Thymus (tissue), 11 donors: ENCODE results near the gene IFIT2. TPM values are rescaled to one million over a fixed set of nuclear protein-coding genes. Genes with fewer than 3 reads are reported as not detected.

Experiments
- DNase-seq, 9 donors: peaks; one replicate each; pipeline ENCODE4 v3.0.0-alpha.2; 2013; ENCODE audit warnings: low spot score in 9 of 9, low read depth in 6 of 9, missing footprints in 1 of 9
- H3K27ac ChIP-seq, 2 donors: one replicate each; pipeline ENCODE4 v1.5.1; 2013; ENCODE audit warnings: control low read depth in 1 of 2, low read depth in 1 of 2, low read length in 1 of 2, mild to moderate bottlenecking in 1 of 2, moderate library complexity in 1 of 2
- H3K27me3 ChIP-seq, 2 donors: one replicate each; pipeline ENCODE4 v1.5.1; 2013; ENCODE audit warnings: low read length in 1 of 2; ENCODE audit not compliant: control insufficient read depth in 2 of 2, insufficient read depth in 1 of 2
- H3K36me3 ChIP-seq, 2 donors: one replicate each; pipeline ENCODE4 v1.5.1; 2013; ENCODE audit warnings: low read length in 1 of 2, mild to moderate bottlenecking in 1 of 2, moderate library complexity in 1 of 2; ENCODE audit not compliant: control insufficient read depth in 2 of 2, insufficient read depth in 2 of 2
- H3K4me1 ChIP-seq, 2 donors: one replicate each; pipeline ENCODE4 v1.5.1; 2013; ENCODE audit warnings: low read length in 2 of 2; ENCODE audit not compliant: control insufficient read depth in 2 of 2, insufficient read depth in 2 of 2
- H3K4me3 ChIP-seq, 2 donors: one replicate each; pipeline ENCODE4 v1.5.1; 2013; ENCODE audit warnings: low read length in 2 of 2, control low read depth in 1 of 2, mild to moderate bottlenecking in 1 of 2
- H3K9me3 ChIP-seq, 2 donors: one replicate each; pipeline ENCODE4 v1.5.1; 2013; ENCODE audit warnings: low read length in 1 of 2, mild to moderate bottlenecking in 1 of 2; ENCODE audit not compliant: control insufficient read depth in 2 of 2, insufficient read depth in 1 of 2
- WGBS: extraction: QIAGEN DNeasy Blood & Tissue Kit; methylation state at CpG from one replicate; pipeline ENCODE4 v1.1.7; 2013; 5-methylcytosine and 5-hydroxymethylcytosine counted together
- polyA plus RNA-seq: library from polyadenylated mRNA; stranded (reverse); fragments of 200-250 nt; gene quantifications from one replicate; pipeline ENCODE4 v1.2.3, GENCODE V29; 2013
- total RNA-seq: library from RNA; stranded (reverse); fragments of 120-200 nt; gene quantifications from one replicate; pipeline ENCODE4 v1.2.4, GENCODE V29; 2013
- donor health status: healthy.

The IFIT2 gene
- total and polyA plus RNA-seq, 2 donors = 8.7 to 16.0 TPM

GRCh38 chr10:89262086-89263051, 39.5 kb upstream of the IFIT2 start:
- H3K36me3 ChIP-seq = no peaks in the 10 kb centered on the region
- peaks cover 0 to 15% of the 10 kb centered on the region in 2 donors for H3K9me3 ChIP-seq
- no peaks in the 10 kb centered on the region for H3K27me3 ChIP-seq
- H3K4me1 ChIP-seq = peaks cover 0 to 4% of the 10 kb centered on the region in 2 donors
- no peak overlapping the region for H3K27ac ChIP-seq
- H3K4me3 ChIP-seq = no peak overlapping the region
- DNase-seq = no peak
- 97% methylated on average over 5 of the region's 5 CpGs for WGBS

GRCh38 chr10:89263091-89263490, 38.8 kb upstream of the IFIT2 start:
- Histone ChIP-seq H3K27ac (no peak overlapping the region), H3K27me3 (no peaks in the 10 kb centered on the region), H3K36me3 (no peaks in the 10 kb centered on the region), H3K4me3 (no peak overlapping the region), H3K9me3 (peaks cover 0 to 15% of the 10 kb centered on the region in 2 donors), H3K4me1 (peaks cover 0 to 4% of the 10 kb centered on the region in 2 donors)
- DNase-seq = no peak
- WGBS = 98% methylated on average over 1 of the region's 1 CpG

GRCh38 chr10:89263531-89263930, 38.3 kb upstream of the IFIT2 start:
- Histone ChIP-seq H3K9me3 (peaks cover 0 to 15% of the 10 kb centered on the region in 2 donors), H3K36me3 (no peaks in the 10 kb centered on the region), H3K27ac (no peak overlapping the region), H3K4me3 (no peak overlapping the region), H3K27me3 (no peaks in the 10 kb centered on the region), H3K4me1 (peaks cover 0 to 4% of the 10 kb centered on the region in 2 donors)
- no peak for DNase-seq
- 100% methylated on average over 1 of the region's 1 CpG for WGBS

DNA sequence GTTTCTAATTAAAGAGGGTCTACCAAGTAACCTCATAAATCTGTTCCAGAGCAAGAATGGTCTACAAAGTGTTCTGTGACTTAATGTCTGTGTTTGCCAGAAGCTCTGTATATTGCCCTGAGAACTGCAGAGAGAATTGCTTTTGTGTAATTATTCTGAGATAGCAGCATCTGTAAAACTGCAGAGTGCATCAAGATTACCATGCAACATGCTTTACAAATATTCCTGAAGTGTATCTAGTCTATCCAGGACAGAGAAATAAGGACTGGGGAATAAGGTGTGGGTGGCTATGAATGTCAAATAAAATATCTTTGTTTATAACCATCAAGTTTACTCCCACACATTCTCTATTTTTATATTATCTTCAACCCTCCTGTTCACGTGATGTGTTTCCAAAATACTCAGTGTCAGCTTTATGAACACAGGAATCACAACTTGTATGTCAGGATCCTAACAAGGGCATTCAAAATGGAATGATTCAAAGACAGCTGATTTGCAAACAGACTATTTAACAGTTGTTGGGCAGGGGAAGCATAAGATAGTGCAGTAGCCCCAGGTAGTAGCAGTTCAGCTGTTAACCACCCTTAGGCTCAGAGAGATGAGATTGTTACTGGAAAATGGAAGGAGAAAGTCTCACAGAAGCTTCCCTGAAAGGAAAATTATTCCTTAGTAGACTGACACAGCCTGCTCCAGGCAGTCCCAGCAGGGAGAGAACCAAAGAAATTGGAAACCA, 35.0 kb upstream of the IFIT2 start:
- no peaks in the 10 kb centered on the region for H3K27me3 ChIP-seq
- WGBS = 91% methylated on average over 1 of the region's 1 CpG
- DNase-seq = no peak
- H3K27ac ChIP-seq = no peak overlapping the region
- peaks cover 0 to 15% of the 10 kb centered on the region in 2 donors for H3K9me3 ChIP-seq
- no peak overlapping the region for H3K4me3 ChIP-seq
- no peaks in the 10 kb centered on the region for H3K36me3 ChIP-seq
- H3K4me1 ChIP-seq = no peaks in the 10 kb centered on the region

GRCh38 chr10:89269433-89270152, 32.3 kb upstream of the IFIT2 start:
- H3K9me3 ChIP-seq = peaks cover 0 to 4% of the 10 kb centered on the region in 2 donors
- 96% methylated on average over 3 of the region's 3 CpGs for WGBS
- no peaks in the 10 kb centered on the region for H3K4me1 ChIP-seq

GRCh38 chr10:89270153-89270483, 31.7 kb upstream of the IFIT2 start:
- Histone ChIP-seq H3K9me3 (no peaks in the 10 kb centered on the region), H3K36me3 (no peaks in the 10 kb centered on the region), H3K27me3 (no peaks in the 10 kb centered on the region), H3K27ac (no peak overlapping the region), H3K4me3 (no peak overlapping the region), H3K4me1 (no peaks in the 10 kb centered on the region)
- DNase-seq = no peak

More at GRCh38 chr10:89269433-89270152, 32.3 kb upstream of the IFIT2 start:
- H3K4me3 ChIP-seq = no peak overlapping the region
- no peak overlapping the region for H3K27ac ChIP-seq
- no peak for DNase-seq
- H3K27me3 ChIP-seq = no peaks in the 10 kb centered on the region
- H3K36me3 ChIP-seq = no peaks in the 10 kb centered on the region

DNA sequence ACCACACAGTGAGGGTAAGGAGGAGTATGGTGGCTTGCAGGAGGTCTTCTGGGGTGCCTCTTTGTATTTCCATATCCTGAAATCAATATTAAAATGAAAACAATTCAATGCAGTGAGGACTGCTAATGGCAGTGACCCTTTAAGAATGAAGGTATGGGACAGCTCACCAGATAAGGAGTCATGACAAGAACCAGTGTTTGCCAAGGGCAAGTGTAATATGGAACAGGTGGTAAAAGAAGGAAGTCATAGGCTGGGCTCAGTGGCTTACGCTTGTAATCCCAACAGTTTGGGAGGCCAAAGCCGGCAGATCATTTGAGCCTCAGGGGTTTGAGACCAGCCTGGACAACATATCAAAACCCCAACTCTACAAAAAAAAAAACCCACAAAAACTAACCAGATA, 30.3 kb upstream of the IFIT2 start:
- H3K27ac ChIP-seq = no peak overlapping the region
- no peaks in the 10 kb centered on the region for H3K27me3 ChIP-seq
- no peaks in the 10 kb centered on the region for H3K9me3 ChIP-seq
- DNase-seq = no peak
- H3K36me3 ChIP-seq = no peaks in the 10 kb centered on the region
- H3K4me3 ChIP-seq = no peak overlapping the region
- H3K4me1 ChIP-seq = no peaks in the 10 kb centered on the region
- 97% methylated on average over 2 of the region's 2 CpGs for WGBS

DNA sequence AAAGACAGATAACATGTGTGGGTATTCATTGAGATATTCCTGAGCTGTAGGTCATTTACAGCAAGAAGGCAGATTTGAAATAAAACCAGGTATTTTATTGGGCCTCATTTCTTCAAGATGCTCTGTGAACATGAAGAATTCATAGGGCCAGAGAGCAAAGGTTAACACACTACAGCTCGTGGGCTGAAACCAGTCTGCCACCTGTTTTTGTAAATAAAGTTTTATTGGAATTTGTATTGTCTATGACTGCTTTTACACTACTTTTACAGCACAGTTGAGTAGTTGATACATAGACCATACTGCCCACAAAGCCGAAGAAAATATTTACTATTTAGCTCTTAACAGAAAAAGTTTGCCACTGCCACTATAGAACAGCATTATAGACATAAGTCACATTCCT, 28.2 kb upstream of the IFIT2 start:
- WGBS = 97% methylated on average over 2 of the region's 2 CpGs
- H3K9me3 ChIP-seq = no peaks in the 10 kb centered on the region
- no peaks in the 10 kb centered on the region for H3K36me3 ChIP-seq
- no peaks in the 10 kb centered on the region for H3K27me3 ChIP-seq
- DNase-seq = no peak
- no peak overlapping the region for H3K4me3 ChIP-seq
- no peaks in the 10 kb centered on the region for H3K4me1 ChIP-seq
- H3K27ac ChIP-seq = no peak overlapping the region

GRCh38 chr10:89274928-89275327, 26.9 kb upstream of the IFIT2 start:
- 83% methylated on average over 3 of the region's 3 CpGs for WGBS
- Histone ChIP-seq H3K36me3 (no peaks in the 10 kb centered on the region), H3K9me3 (no peaks in the 10 kb centered on the region), H3K4me1 (no peaks in the 10 kb centered on the region), H3K27ac (peak overlapping the region in 1 of 2 donors; percentile 73), H3K4me3 (no peak overlapping the region), H3K27me3 (no peaks in the 10 kb centered on the region)
- DNase-seq = no peak
